ENCODE results near the gene MT1M.

- TF ChIP-seq CTCF (IDR thresholded peaks at IDR 0.05 in 2 of 3, conservative IDR thresholded peaks at IDR 0.05 in 1 of 3; ENCODE audit: borderline replicate concordance in 1 of 3, insufficient read depth in 1 of 3, low read depth in 2 of 3, low read length in 2 of 3) (no peak), RAD21 (IDR thresholded peaks at IDR 0.05; ENCODE audit: low read depth) (no peak), EZH2 (IDR thresholded peaks at IDR 0.05) (no peak), EGR1 (IDR thresholded peaks at IDR 0.05; ENCODE audit: low read depth) (no peak), SP1 (IDR thresholded peaks at IDR 0.05; ENCODE audit: low read depth) (no peak), POLR2AphosphoS5 (IDR thresholded peaks at IDR 0.05; ENCODE audit: low read depth, low read length) (no peak)
These were observed 17.1 kb upstream of the MT1M start for GRCh38 chr16:56615353-56615752.
